GM10266 (cell line): ENCODE data around the gene FUT8.

Experiments
- DNase-seq: peaks from one replicate; pipeline ENCODE4 v3.0.0; 2012; ENCODE audit errors: extremely low spot score
- TF ChIP-seq, protein P1 (sequence below): IDR thresholded peaks from 2 replicates; pipeline ENCODE4 v1.5.1; 2012; ENCODE audit warnings: mild to moderate bottlenecking, low read depth; ENCODE audit not compliant: control insufficient read depth, insufficient read depth; ENCODE audit errors: missing control alignments

FUT8 gene

GRCh38 chr14:65751510-65751909 is 339.0 kb downstream of the FUT8 start:
- TF ChIP-seq, protein P1, sequence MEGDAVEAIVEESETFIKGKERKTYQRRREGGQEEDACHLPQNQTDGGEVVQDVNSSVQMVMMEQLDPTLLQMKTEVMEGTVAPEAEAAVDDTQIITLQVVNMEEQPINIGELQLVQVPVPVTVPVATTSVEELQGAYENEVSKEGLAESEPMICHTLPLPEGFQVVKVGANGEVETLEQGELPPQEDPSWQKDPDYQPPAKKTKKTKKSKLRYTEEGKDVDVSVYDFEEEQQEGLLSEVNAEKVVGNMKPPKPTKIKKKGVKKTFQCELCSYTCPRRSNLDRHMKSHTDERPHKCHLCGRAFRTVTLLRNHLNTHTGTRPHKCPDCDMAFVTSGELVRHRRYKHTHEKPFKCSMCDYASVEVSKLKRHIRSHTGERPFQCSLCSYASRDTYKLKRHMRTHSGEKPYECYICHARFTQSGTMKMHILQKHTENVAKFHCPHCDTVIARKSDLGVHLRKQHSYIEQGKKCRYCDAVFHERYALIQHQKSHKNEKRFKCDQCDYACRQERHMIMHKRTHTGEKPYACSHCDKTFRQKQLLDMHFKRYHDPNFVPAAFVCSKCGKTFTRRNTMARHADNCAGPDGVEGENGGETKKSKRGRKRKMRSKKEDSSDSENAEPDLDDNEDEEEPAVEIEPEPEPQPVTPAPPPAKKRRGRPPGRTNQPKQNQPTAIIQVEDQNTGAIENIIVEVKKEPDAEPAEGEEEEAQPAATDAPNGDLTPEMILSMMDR: no peak

GRCh38 chr14:65753061-65753460 is 340.5 kb downstream of the FUT8 start:
- DNase-seq: no peak
- TF ChIP-seq, protein P1: no peak

More at GRCh38 chr14:65751510-65751909, 339.0 kb downstream of the FUT8 start:
- DNase-seq: no peak

DNA sequence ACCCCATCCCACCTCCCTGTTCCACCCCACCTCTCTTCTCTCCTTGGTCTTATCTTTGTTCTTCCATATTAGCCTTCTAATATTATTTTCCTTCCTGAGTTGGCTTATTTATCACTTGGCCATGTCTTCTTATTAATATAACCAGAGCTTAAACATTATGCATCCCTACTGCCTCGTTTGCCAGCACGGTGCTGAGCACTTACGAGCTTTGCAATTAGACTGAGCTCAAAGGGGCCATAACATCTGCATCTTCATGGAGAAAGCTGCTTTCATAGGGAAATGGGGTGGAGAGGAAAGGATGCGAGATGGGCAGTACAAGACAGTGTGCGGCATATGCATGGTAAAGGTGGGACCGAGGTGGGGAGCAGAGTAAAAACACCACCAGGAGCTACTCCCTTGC is 342.8 kb downstream of the FUT8 start:
- TF ChIP-seq, protein P1: no peak
- DNase-seq: no peak

DNA sequence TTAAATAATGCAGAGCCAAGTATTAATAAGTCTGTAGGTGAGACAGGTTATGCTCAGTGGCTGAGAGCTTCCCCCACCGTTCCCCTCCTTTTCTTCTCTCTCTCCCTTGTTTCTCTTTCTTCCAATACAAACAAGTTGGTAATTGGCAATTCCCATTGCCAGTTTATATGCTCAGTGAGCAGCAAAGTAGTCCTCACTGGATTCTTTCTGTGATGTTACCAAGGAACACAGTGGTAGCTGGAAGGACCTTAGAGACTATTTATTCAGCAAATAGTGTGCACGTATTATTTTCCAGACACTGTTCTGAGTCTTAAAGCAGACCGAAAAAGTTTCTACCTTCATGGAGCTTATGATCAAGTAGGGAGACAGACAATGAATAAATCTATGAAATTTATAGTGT is 344.4 kb downstream of the FUT8 start:
- TF ChIP-seq, protein P1: no peak
- no peak for DNase-seq

DNA sequence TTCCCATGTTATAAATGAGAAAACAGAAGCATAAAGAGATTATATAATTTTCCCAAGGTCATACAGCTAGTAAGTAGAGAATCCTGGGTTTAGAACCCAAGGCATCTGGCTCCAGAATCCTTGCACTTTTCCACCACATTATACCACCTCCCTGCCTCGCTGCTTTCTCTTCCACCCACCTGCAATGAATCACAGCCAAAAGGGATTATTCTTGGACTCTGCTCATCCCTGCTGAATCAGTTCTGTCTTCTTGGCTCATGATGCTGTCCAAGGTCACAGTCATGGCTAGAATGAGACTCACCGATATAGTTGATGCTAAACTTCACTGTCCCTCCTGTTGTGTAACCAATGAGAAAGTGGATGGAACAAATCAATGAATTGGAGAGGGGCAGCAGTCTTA is 356.6 kb downstream of the FUT8 start:
- TF ChIP-seq, protein P1: no peak
- DNase-seq: no peak

DNA sequence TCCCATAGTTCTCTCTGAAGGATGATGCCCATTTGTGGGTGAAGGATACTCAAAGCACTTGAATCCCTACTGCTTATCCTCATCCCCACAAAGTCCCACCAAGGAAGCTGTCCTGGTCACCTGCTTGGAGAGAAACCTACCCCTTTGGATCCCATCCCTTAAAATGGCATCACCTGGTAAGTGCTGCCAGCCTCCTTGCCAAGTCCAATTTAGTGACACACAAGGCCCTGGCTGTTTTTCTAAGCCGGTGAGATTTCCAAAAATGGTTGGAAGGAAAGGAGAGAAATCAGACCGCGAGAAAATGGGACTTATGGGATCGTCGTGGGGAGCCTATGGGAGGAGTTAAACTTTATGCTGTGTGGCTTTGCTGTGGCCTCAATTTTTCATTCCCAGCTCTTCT is 358.2 kb downstream of the FUT8 start:
- no peak for DNase-seq
- TF ChIP-seq, protein P1: no peak

- TF ChIP-seq, protein P1: no peak
- DNase-seq: no peak
Observed at GRCh38 chr14:65771271-65771670, 358.7 kb downstream of the FUT8 start.
